H9 (cell line): Measurements from ENCODE around the gene MED20. TPM values are rescaled to one million over a fixed set of nuclear protein-coding genes. Genes with fewer than 3 reads are reported as not detected.
A peak's percentile ranks its signal among the peaks of the same experiment; 100 is the strongest.

Source experiments
- DNase-seq: peaks from one replicate; pipeline ENCODE4 v3.0.0-alpha.2; 2017
- H2AFZ ChIP-seq: one replicate; pipeline ENCODE4 v1.6.1; 2013; ENCODE audit warnings: mild to moderate bottlenecking, low read length, control low read depth, moderate library complexity
- H2AK5ac ChIP-seq: 2 replicates; pipeline ENCODE4 v1.6.1; 2013; ENCODE audit warnings: low read length, control low read depth, mixed read lengths; ENCODE audit not compliant: insufficient read length
- H2BK120ac ChIP-seq: one replicate; pipeline ENCODE4 v1.6.1; 2013; ENCODE audit warnings: low read depth, mild to moderate bottlenecking, low read length, control low read depth, inconsistent platforms; ENCODE audit not compliant: poor library complexity, severe bottlenecking
- H2BK12ac ChIP-seq: 2 replicates; pipeline ENCODE4 v1.6.1; 2013; ENCODE audit warnings: low read length, control low read depth, mixed read lengths, low read depth; ENCODE audit not compliant: insufficient read length
- H2BK15ac ChIP-seq: 2 replicates; pipeline ENCODE4 v1.6.1; 2013; ENCODE audit warnings: low read depth, low read length, control low read depth
- H2BK20ac ChIP-seq: one replicate; pipeline ENCODE4 v1.6.1; 2013; ENCODE audit warnings: low read depth, mild to moderate bottlenecking, low read length, control low read depth, inconsistent platforms; ENCODE audit not compliant: poor library complexity, severe bottlenecking
- H2BK5ac ChIP-seq: 2 replicates; pipeline ENCODE4 v1.6.1; 2013; ENCODE audit warnings: low read length, control low read depth, mixed read lengths; ENCODE audit not compliant: insufficient read length
- H3K14ac ChIP-seq: 2 replicates; pipeline ENCODE4 v1.6.1; 2013; ENCODE audit warnings: low read length, control low read depth; ENCODE audit not compliant: insufficient read depth
- H3K18ac ChIP-seq: 2 replicates; pipeline ENCODE4 v1.6.1; 2013; ENCODE audit warnings: low read depth, mild to moderate bottlenecking, mixed read lengths, low read length, control low read depth; ENCODE audit not compliant: insufficient read length
- H3K23ac ChIP-seq: 2 replicates; pipeline ENCODE4 v1.6.1; 2013; ENCODE audit warnings: low read length, control low read depth, mixed read lengths, low read depth; ENCODE audit not compliant: insufficient read length
- H3K23me2 ChIP-seq: 2 replicates; pipeline ENCODE4 v1.6.1; 2013; ENCODE audit warnings: low read depth, mild to moderate bottlenecking, mixed read lengths, low read length, control low read depth; ENCODE audit not compliant: insufficient read length, poor library complexity, severe bottlenecking
- H3K27ac ChIP-seq: 2 replicates; pipeline ENCODE4 v1.5.1; 2013; ENCODE audit warnings: low read length, control low read depth, mixed read lengths, low read depth; ENCODE audit not compliant: insufficient read length
- H3K27me3 ChIP-seq: 2 replicates; pipeline ENCODE4 v1.6.1; 2013; ENCODE audit warnings: low read length, control low read depth, inconsistent platforms; ENCODE audit not compliant: insufficient read depth
- H3K4ac ChIP-seq: 2 replicates; pipeline ENCODE4 v1.6.1; 2013; ENCODE audit warnings: low read depth, mild to moderate bottlenecking, control low read depth, inconsistent platforms, low read length, moderate library complexity
- H3K4me1 ChIP-seq: 2 replicates; pipeline ENCODE4 v1.6.1; 2013; ENCODE audit warnings: low read length, control low read depth, inconsistent platforms; ENCODE audit not compliant: insufficient read depth
- H3K4me2 ChIP-seq: 2 replicates; pipeline ENCODE4 v1.6.1; 2013; ENCODE audit warnings: low read length, control low read depth, mixed read lengths; ENCODE audit not compliant: insufficient read length, insufficient read depth
- H3K56ac ChIP-seq: 2 replicates; pipeline ENCODE4 v1.6.1; 2013; ENCODE audit warnings: low read depth, mild to moderate bottlenecking, mixed read lengths, low read length, control low read depth; ENCODE audit not compliant: insufficient read length
- H3K79me1 ChIP-seq: 2 replicates; pipeline ENCODE4 v1.6.1; 2013; ENCODE audit warnings: low read depth, mild to moderate bottlenecking, moderate library complexity, low read length, control low read depth, inconsistent platforms; ENCODE audit not compliant: insufficient read depth, poor library complexity, severe bottlenecking
- H3K79me2 ChIP-seq: 2 replicates; pipeline ENCODE4 v1.6.1; 2013; ENCODE audit warnings: low read length, control low read depth, inconsistent platforms; ENCODE audit not compliant: insufficient read depth
- H3K9ac ChIP-seq: 2 replicates; pipeline ENCODE4 v1.6.1; 2013; ENCODE audit warnings: low read length, control low read depth, mixed read lengths; ENCODE audit not compliant: insufficient read length; ENCODE audit errors: extremely low read depth
- H3K9me3 ChIP-seq: one replicate; pipeline ENCODE4 v1.6.1; 2013; ENCODE audit warnings: low read depth, low read length, inconsistent platforms; ENCODE audit not compliant: control insufficient read depth
- H3T11ph ChIP-seq: one replicate; pipeline ENCODE4 v1.6.1; 2013; ENCODE audit warnings: mild to moderate bottlenecking, low read length, control low read depth, inconsistent platforms
- H4K20me1 ChIP-seq: one replicate; pipeline ENCODE4 v1.6.1; 2013; ENCODE audit not compliant: control insufficient read depth, insufficient read length, insufficient read depth
- H4K5ac ChIP-seq: 2 replicates; pipeline ENCODE4 v1.6.1; 2013; ENCODE audit warnings: low read depth, mild to moderate bottlenecking, mixed read lengths, low read length, control low read depth; ENCODE audit not compliant: insufficient read length
- H4K8ac ChIP-seq: replicated peaks from 2 replicates; pipeline ENCODE4 v1.6.1; 2013; ENCODE audit warnings: low read length, control low read depth, mixed read lengths, low read depth; ENCODE audit not compliant: insufficient read length
- H4K91ac ChIP-seq: 2 replicates; pipeline ENCODE4 v1.6.1; 2013; ENCODE audit warnings: low read depth, mild to moderate bottlenecking, moderate library complexity, mixed read lengths, low read length, control low read depth; ENCODE audit not compliant: insufficient read length
- H3K27ac Mint-ChIP-seq, 3 experiments: 2 replicates in 2 of 3; 3 replicates in 1 of 3; pipeline ENCODE4 v1.8.0; 2020 to 2021; ENCODE audit warnings: mixed read lengths in 3 of 3, mild to moderate bottlenecking in 1 of 3, moderate library complexity in 1 of 3
- H3K27me3 Mint-ChIP-seq: 2 replicates; pipeline ENCODE4 v1.8.0; 2021; ENCODE audit warnings: low read depth, mild to moderate bottlenecking, moderate library complexity, mixed read lengths
- H3K36me3 Mint-ChIP-seq, 3 experiments: 2 replicates in 2 of 3; 3 replicates in 1 of 3; pipeline ENCODE4 v1.8.0; 2020 to 2021; ENCODE audit warnings: low read depth in 3 of 3, mixed read lengths in 3 of 3; ENCODE audit not compliant: insufficient read depth in 1 of 3
- H3K4me1 Mint-ChIP-seq, 2 experiments: 2 replicates each; pipeline ENCODE4 v1.8.0; 2020; ENCODE audit warnings: mixed read lengths in 2 of 2
- H3K4me3 Mint-ChIP-seq, 2 experiments: 2 replicates in 1 of 2; 3 replicates in 1 of 2; pipeline ENCODE4 v1.8.0; 2020 to 2021; ENCODE audit warnings: mild to moderate bottlenecking in 2 of 2, mixed read lengths in 2 of 2, moderate library complexity in 1 of 2
- H3K9me3 Mint-ChIP-seq, 2 experiments: 2 replicates in 1 of 2; 3 replicates in 1 of 2; pipeline ENCODE4 v1.8.0; 2020; ENCODE audit warnings: mild to moderate bottlenecking in 2 of 2, mixed read lengths in 2 of 2, moderate library complexity in 1 of 2
- CTCF ChIP-seq: fragments of 200-600 bp; sonication (generic); conservative IDR thresholded peaks from 3 replicates; pipeline ENCODE4 v1.8.0; 2021; ENCODE audit warnings: antibody characterized with exemption, mild to moderate bottlenecking
- WGBS: extraction: QIAGEN DNeasy Blood & Tissue Kit; methylation state at CpG from one replicate; pipeline ENCODE4 v1.1.7; 2013; ENCODE audit warnings: missing lambda C conversion rate, low lambda C conversion rate, mixed read lengths; ENCODE audit not compliant: insufficient read length; ENCODE audit errors: extremely low coverage; 5-methylcytosine and 5-hydroxymethylcytosine counted together
- total RNA-seq: library from RNA; stranded (reverse); gene quantifications from 2 replicates; pipeline ENCODE4 v1.2.1, GENCODE V29; 2021

MED20 gene
- total RNA-seq, 1 experiment from 2014 or later = 28.9 TPM

GRCh38 chr6:41894366-41895299 lies 26.3 kb downstream of the MED20 start:
- H4K8ac ChIP-seq = no peak overlapping the region
- peak overlapping the region; percentile 22 for H3K18ac ChIP-seq
- no peak overlapping the region for H2AFZ ChIP-seq
- peak overlapping the region; percentile 97 for H3K4me2 ChIP-seq
- peak overlapping the region; percentile 81 for H3K9ac ChIP-seq
- DNase-seq = peak; percentile 31
- no peak overlapping the region for H2BK20ac ChIP-seq
- H3K27ac Mint-ChIP-seq = peak overlapping the region in 2 of 3 experiments; percentile 44 to 95; a peak in 3 of 7 replicates
- H4K5ac ChIP-seq = no peak overlapping the region
- no peak overlapping the region for H3T11ph ChIP-seq
- H3K27me3 ChIP-seq = no peaks in the 10 kb centered on the region
- no peaks in the 10 kb centered on the region for H3K27me3 Mint-ChIP-seq
- H3K14ac ChIP-seq = peak overlapping the region; percentile 34
- H3K79me1 ChIP-seq = no peaks in the 10 kb centered on the region
- H2BK5ac ChIP-seq = no peak overlapping the region
- H3K4me1 Mint-ChIP-seq = peaks cover 15 to 17% of the 10 kb centered on the region in 2 experiments
- no peaks in the 10 kb centered on the region for H3K9me3 ChIP-seq
- H3K9me3 Mint-ChIP-seq = no peaks in the 10 kb centered on the region
- no peak for TF ChIP-seq CTCF
- H2AK5ac ChIP-seq = no peak overlapping the region
- H3K4me1 ChIP-seq = peaks cover 9% of the 10 kb centered on the region; the same call in 1 of the 2 replicates
- peaks cover 15% of the 10 kb centered on the region for H3K23me2 ChIP-seq
- peak overlapping the region; percentile 9 for H3K27ac ChIP-seq
- H2BK120ac ChIP-seq = no peak overlapping the region
- H2BK15ac ChIP-seq = no peak overlapping the region
- H4K20me1 ChIP-seq = no peaks in the 10 kb centered on the region
- H3K36me3 Mint-ChIP-seq = peaks cover 0 to 5% (median 0%) of the 10 kb centered on the region in 3 experiments; a peak in 1 of 7 replicates
- no peak overlapping the region for H4K91ac ChIP-seq
- no CpG with 5 or more reads among the region's 56 CpGs for WGBS
- no peak overlapping the region; a peak in 1 of 5 replicates for H3K4me3 Mint-ChIP-seq
- H3K56ac ChIP-seq = no peak overlapping the region
- no peak overlapping the region for H3K23ac ChIP-seq
- no peak overlapping the region for H2BK12ac ChIP-seq
- no peaks in the 10 kb centered on the region for H3K79me2 ChIP-seq
- no peak overlapping the region for H3K4ac ChIP-seq
